GM19099 (cell line): ENCODE measurements around the gene BAIAP2L1.

Experiments used
- POLR2A ChIP-seq: IDR thresholded peaks from 3 replicates; pipeline ENCODE4 v1.6.1; 2011; ENCODE audit warnings: low read depth; ENCODE audit not compliant: insufficient read length; ENCODE audit errors: extremely low read depth

BAIAP2L1 gene

GRCh38 chr7:98335411-98335977, 65.4 kb downstream of the BAIAP2L1 start:
- TF ChIP-seq POLR2A: no peak

GRCh38 chr7:98334081-98334480, 66.8 kb downstream of the BAIAP2L1 start:
- no peak for TF ChIP-seq POLR2A

- TF ChIP-seq POLR2A: no peak
Observed at GRCh38 chr7:98330926-98331529, 69.9 kb downstream of the BAIAP2L1 start.

- no peak for TF ChIP-seq POLR2A
Observed at GRCh38 chr7:98329791-98330373, 71.0 kb downstream of the BAIAP2L1 start.

- no peak for TF ChIP-seq POLR2A
Observed at GRCh38 chr7:98329100-98329790, 71.6 kb downstream of the BAIAP2L1 start.

- TF ChIP-seq POLR2A: no peak
Observed at GRCh38 chr7:98324782-98325181, 76.1 kb downstream of the BAIAP2L1 start.

- TF ChIP-seq POLR2A: no peak
Observed at GRCh38 chr7:98323597-98324322, 77.1 kb downstream of the BAIAP2L1 start.

- TF ChIP-seq POLR2A: no peak
Observed at GRCh38 chr7:98322331-98323270, 78.3 kb downstream of the BAIAP2L1 start.

- no peak for TF ChIP-seq POLR2A
Observed at GRCh38 chr7:98321301-98321700, 79.6 kb downstream of the BAIAP2L1 start.

GRCh38 chr7:98319176-98319575, 81.7 kb downstream of the BAIAP2L1 start:
- TF ChIP-seq POLR2A: no peak

GRCh38 chr7:98317366-98318040, 83.4 kb downstream of the BAIAP2L1 start:
- no peak for TF ChIP-seq POLR2A

- TF ChIP-seq POLR2A: no peak
Observed at GRCh38 chr7:98315318-98315993, 85.4 kb downstream of the BAIAP2L1 start.

- TF ChIP-seq POLR2A: no peak
Observed at GRCh38 chr7:98314469-98314868, 86.4 kb downstream of the BAIAP2L1 start.
